ENCODE measurements around the gene COPS6.

GRCh38 chr7:100087055-100087750 is 1.6 kb upstream of the COPS6 start:
- TF ChIP-seq, protein P1, sequence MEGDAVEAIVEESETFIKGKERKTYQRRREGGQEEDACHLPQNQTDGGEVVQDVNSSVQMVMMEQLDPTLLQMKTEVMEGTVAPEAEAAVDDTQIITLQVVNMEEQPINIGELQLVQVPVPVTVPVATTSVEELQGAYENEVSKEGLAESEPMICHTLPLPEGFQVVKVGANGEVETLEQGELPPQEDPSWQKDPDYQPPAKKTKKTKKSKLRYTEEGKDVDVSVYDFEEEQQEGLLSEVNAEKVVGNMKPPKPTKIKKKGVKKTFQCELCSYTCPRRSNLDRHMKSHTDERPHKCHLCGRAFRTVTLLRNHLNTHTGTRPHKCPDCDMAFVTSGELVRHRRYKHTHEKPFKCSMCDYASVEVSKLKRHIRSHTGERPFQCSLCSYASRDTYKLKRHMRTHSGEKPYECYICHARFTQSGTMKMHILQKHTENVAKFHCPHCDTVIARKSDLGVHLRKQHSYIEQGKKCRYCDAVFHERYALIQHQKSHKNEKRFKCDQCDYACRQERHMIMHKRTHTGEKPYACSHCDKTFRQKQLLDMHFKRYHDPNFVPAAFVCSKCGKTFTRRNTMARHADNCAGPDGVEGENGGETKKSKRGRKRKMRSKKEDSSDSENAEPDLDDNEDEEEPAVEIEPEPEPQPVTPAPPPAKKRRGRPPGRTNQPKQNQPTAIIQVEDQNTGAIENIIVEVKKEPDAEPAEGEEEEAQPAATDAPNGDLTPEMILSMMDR (IDR thresholded peaks at IDR 0.05; ENCODE audit: low read length): no peak
- no peak for TF ChIP-seq EZH2 (optimal IDR thresholded peaks at IDR 0.05; ENCODE audit: low read depth, low read length)

All from MM.1S (cell line).